Mucosa of stomach (tissue), 1 donor: Measurements from ENCODE around the gene ST3GAL4.

Experiments used
- H3K27me3 ChIP-seq: one replicate; pipeline ENCODE4 v1.7.0; 2013; ENCODE audit warnings: mild to moderate bottlenecking, low read length; ENCODE audit not compliant: control insufficient read depth, insufficient read depth
- H3K36me3 ChIP-seq: one replicate; pipeline ENCODE4 v1.7.0; 2013; ENCODE audit warnings: low read length; ENCODE audit not compliant: control insufficient read depth, insufficient read depth
- H3K4me1 ChIP-seq: one replicate; pipeline ENCODE4 v1.7.0; 2013; ENCODE audit warnings: mild to moderate bottlenecking, low read length; ENCODE audit not compliant: control insufficient read depth, insufficient read depth
- H3K4me3 ChIP-seq: one replicate; pipeline ENCODE4 v1.7.0; 2013; ENCODE audit warnings: low read length
- H3K9ac ChIP-seq: one replicate; pipeline ENCODE4 v1.7.0; 2013; ENCODE audit warnings: mild to moderate bottlenecking, low read length, moderate library complexity
- H3K9me3 ChIP-seq: one replicate; pipeline ENCODE4 v1.7.0; 2013; ENCODE audit warnings: mild to moderate bottlenecking, low read length, moderate library complexity; ENCODE audit not compliant: control insufficient read depth
- donor health status: Pancreatic carcinoma.

The ST3GAL4 gene

GRCh38 chr11:126461996-126462395 lies 106.5 kb downstream of the ST3GAL4 start:
- Histone ChIP-seq H3K4me1 (peaks cover 9% of the 10 kb centered on the region), H3K9me3 (no peaks in the 10 kb centered on the region), H3K36me3 (no peaks in the 10 kb centered on the region), H3K4me3 (no peak overlapping the region), H3K27me3 (peaks cover 9% of the 10 kb centered on the region), H3K9ac (no peak overlapping the region)

GRCh38 chr11:126462422-126462821 lies 106.9 kb downstream of the ST3GAL4 start:
- no peak overlapping the region for H3K4me3 ChIP-seq
- no peak overlapping the region for H3K9ac ChIP-seq
- H3K4me1 ChIP-seq: peaks cover 9% of the 10 kb centered on the region
- H3K36me3 ChIP-seq: no peaks in the 10 kb centered on the region
- H3K9me3 ChIP-seq: no peaks in the 10 kb centered on the region
- H3K27me3 ChIP-seq: peaks cover 9% of the 10 kb centered on the region
